ENCODE results near the gene SLC24A4.

SLC24A4 gene

GRCh38 chr14:92407410-92407809, 84.4 kb downstream of the SLC24A4 start:
- H3K9ac ChIP-seq (ENCODE audit: low read length): no peak overlapping the region
- peaks cover 3% of the 10 kb centered on the region for H3K9me3 ChIP-seq (ENCODE audit: control insufficient read depth, low read length)
- H3K4me1 ChIP-seq (ENCODE audit: control insufficient read depth, insufficient read depth, low read length): peaks cover 12% of the 10 kb centered on the region
- no peak overlapping the region for H3K4me3 ChIP-seq (ENCODE audit: low read length)
- no peaks in the 10 kb centered on the region for H3K36me3 ChIP-seq (ENCODE audit: control insufficient read depth, insufficient read depth, low read length, severe bottlenecking)
- H3K27me3 ChIP-seq (replicated peaks; ENCODE audit: control insufficient read depth, insufficient read depth, low read length): no peaks in the 10 kb centered on the region
- no peak for DNase-seq (ENCODE audit: low read depth)

- Histone ChIP-seq H3K27me3 (replicated peaks; ENCODE audit: control insufficient read depth, insufficient read depth, low read length) (no peaks in the 10 kb centered on the region), H3K9me3 (ENCODE audit: control insufficient read depth, low read length) (no peaks in the 10 kb centered on the region), H3K9ac (ENCODE audit: low read length) (no peak overlapping the region), H3K36me3 (ENCODE audit: control insufficient read depth, insufficient read depth, low read length, severe bottlenecking) (no peaks in the 10 kb centered on the region), H3K4me3 (ENCODE audit: low read length) (no peak overlapping the region), H3K4me1 (ENCODE audit: control insufficient read depth, insufficient read depth, low read length) (peaks cover 17% of the 10 kb centered on the region)
- no peak for DNase-seq (ENCODE audit: low read depth)
Observed at GRCh38 chr14:92409043-92409442, 86.1 kb downstream of the SLC24A4 start.

- no peak for DNase-seq (ENCODE audit: low read depth)
- H3K4me3 ChIP-seq (ENCODE audit: low read length): no peak overlapping the region
Observed at GRCh38 chr14:92411135-92411534, 88.2 kb downstream of the SLC24A4 start.

DNA sequence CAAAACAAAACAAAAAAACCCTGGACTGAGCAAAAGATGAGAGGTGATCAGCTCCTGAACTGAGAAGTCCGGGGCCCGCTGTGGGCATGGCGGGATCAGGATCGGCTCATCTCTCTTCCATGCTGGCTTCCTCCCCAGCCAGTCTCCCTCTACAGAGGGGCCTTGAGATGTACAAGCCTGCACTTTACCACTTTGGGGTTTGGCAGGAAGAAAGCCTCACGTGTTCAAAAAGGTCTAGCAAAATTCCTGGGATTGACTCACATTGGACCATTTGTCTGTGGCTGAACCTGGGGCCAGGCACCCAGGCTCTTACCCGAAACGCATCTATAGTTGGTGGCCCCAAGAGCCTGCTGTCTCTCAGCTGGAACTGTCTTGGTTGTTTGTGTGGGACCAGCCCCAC, 89.0 kb downstream of the SLC24A4 start:
- Histone ChIP-seq H3K4me1 (ENCODE audit: control insufficient read depth, insufficient read depth, low read length) (peaks cover 20% of the 10 kb centered on the region), H3K9me3 (ENCODE audit: control insufficient read depth, low read length) (no peaks in the 10 kb centered on the region), H3K4me3 (ENCODE audit: low read length) (no peak overlapping the region), H3K9ac (ENCODE audit: low read length) (no peak overlapping the region), H3K36me3 (ENCODE audit: control insufficient read depth, insufficient read depth, low read length, severe bottlenecking) (no peaks in the 10 kb centered on the region), H3K27me3 (replicated peaks; ENCODE audit: control insufficient read depth, insufficient read depth, low read length) (no peaks in the 10 kb centered on the region)
- DNase-seq (ENCODE audit: low read depth): no peak

More at GRCh38 chr14:92411135-92411534, 88.2 kb downstream of the SLC24A4 start:
- Histone ChIP-seq H3K36me3 (ENCODE audit: control insufficient read depth, insufficient read depth, low read length, severe bottlenecking) (no peaks in the 10 kb centered on the region), H3K9ac (ENCODE audit: low read length) (no peak overlapping the region), H3K9me3 (ENCODE audit: control insufficient read depth, low read length) (no peaks in the 10 kb centered on the region), H3K27me3 (replicated peaks; ENCODE audit: control insufficient read depth, insufficient read depth, low read length) (no peaks in the 10 kb centered on the region), H3K4me1 (ENCODE audit: control insufficient read depth, insufficient read depth, low read length) (peaks cover 20% of the 10 kb centered on the region)

DNA sequence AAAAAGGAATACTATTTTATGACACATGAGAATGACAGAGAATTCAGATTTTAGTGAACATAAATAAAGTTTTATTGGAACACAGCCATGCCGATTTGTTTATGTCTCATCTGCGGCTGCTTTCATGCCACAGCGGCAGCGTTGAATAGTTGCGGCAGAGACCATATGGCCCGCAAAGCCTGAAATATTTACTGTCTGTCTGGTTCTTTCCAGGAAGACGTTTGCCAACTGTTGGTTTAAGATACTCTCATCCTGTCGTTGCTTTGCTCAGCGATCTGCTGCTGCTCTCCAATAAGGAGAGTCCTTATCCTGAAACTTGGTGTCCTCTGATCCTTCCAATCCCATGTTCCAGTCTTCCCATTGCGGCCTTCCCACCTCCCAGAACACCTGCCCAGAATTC, 89.9 kb downstream of the SLC24A4 start:
- peaks cover 20% of the 10 kb centered on the region for H3K4me1 ChIP-seq (ENCODE audit: control insufficient read depth, insufficient read depth, low read length)
- no peaks in the 10 kb centered on the region for H3K9me3 ChIP-seq (ENCODE audit: control insufficient read depth, low read length)
- H3K36me3 ChIP-seq (ENCODE audit: control insufficient read depth, insufficient read depth, low read length, severe bottlenecking): no peaks in the 10 kb centered on the region
- no peak for DNase-seq (ENCODE audit: low read depth)
- H3K27me3 ChIP-seq (replicated peaks; ENCODE audit: control insufficient read depth, insufficient read depth, low read length): no peaks in the 10 kb centered on the region
- H3K9ac ChIP-seq (ENCODE audit: low read length): no peak overlapping the region
- no peak overlapping the region for H3K4me3 ChIP-seq (ENCODE audit: low read length)

- H3K27me3 ChIP-seq (replicated peaks; ENCODE audit: control insufficient read depth, insufficient read depth, low read length): no peaks in the 10 kb centered on the region
- H3K9me3 ChIP-seq (ENCODE audit: control insufficient read depth, low read length): peaks cover 3% of the 10 kb centered on the region
- DNase-seq (ENCODE audit: low read depth): no peak
- peak overlapping the region; percentile 20 for H3K4me3 ChIP-seq (ENCODE audit: low read length)
- peaks cover 18% of the 10 kb centered on the region for H3K4me1 ChIP-seq (ENCODE audit: control insufficient read depth, insufficient read depth, low read length)
- H3K36me3 ChIP-seq (ENCODE audit: control insufficient read depth, insufficient read depth, low read length, severe bottlenecking): no peaks in the 10 kb centered on the region
- no peak overlapping the region for H3K9ac ChIP-seq (ENCODE audit: low read length)
Observed at GRCh38 chr14:92413379-92413778, 90.4 kb downstream of the SLC24A4 start.

- H3K36me3 ChIP-seq (ENCODE audit: control insufficient read depth, insufficient read depth, low read length, severe bottlenecking): no peaks in the 10 kb centered on the region
- no peak overlapping the region for H3K9ac ChIP-seq (ENCODE audit: low read length)
- H3K27me3 ChIP-seq (replicated peaks; ENCODE audit: control insufficient read depth, insufficient read depth, low read length): no peaks in the 10 kb centered on the region
- H3K9me3 ChIP-seq (ENCODE audit: control insufficient read depth, low read length): peaks cover 3% of the 10 kb centered on the region
- H3K4me3 ChIP-seq (ENCODE audit: low read length): no peak overlapping the region
- H3K4me1 ChIP-seq (ENCODE audit: control insufficient read depth, insufficient read depth, low read length): peaks cover 8% of the 10 kb centered on the region
- DNase-seq (ENCODE audit: low read depth): no peak
Observed at GRCh38 chr14:92414690-92415445, 91.9 kb downstream of the SLC24A4 start.

DNA sequence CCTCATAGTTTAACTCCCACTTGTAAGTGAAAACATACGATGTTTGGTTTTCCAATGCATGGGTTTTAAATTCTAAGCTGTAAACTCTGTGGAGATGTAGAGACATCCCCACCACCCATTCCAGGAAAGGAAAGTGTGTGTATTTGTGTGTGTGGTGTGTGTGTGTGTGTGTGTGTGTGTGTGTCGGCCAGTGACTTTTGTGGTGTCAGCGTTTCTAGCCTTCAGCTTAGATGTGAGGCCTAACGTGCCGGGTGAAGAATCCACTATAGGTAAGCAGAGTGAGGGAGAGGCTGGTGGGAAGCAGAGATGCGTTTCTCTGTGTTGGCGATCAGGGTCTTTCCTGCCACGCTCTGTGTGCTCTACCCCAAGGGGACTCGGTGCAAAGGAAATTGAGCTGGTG, 93.0 kb downstream of the SLC24A4 start:
- H3K9me3 ChIP-seq (ENCODE audit: control insufficient read depth, low read length): peaks cover 3% of the 10 kb centered on the region
- H3K9ac ChIP-seq (ENCODE audit: low read length): no peak overlapping the region
- H3K4me3 ChIP-seq (ENCODE audit: low read length): no peak overlapping the region
- H3K4me1 ChIP-seq (ENCODE audit: control insufficient read depth, insufficient read depth, low read length): peaks cover 8% of the 10 kb centered on the region
- DNase-seq (ENCODE audit: low read depth): no peak
- no peaks in the 10 kb centered on the region for H3K36me3 ChIP-seq (ENCODE audit: control insufficient read depth, insufficient read depth, low read length, severe bottlenecking)
- no peaks in the 10 kb centered on the region for H3K27me3 ChIP-seq (replicated peaks; ENCODE audit: control insufficient read depth, insufficient read depth, low read length)

GRCh38 chr14:92416544-92416943, 93.6 kb downstream of the SLC24A4 start:
- Histone ChIP-seq H3K9me3 (ENCODE audit: control insufficient read depth, low read length) (peaks cover 3% of the 10 kb centered on the region), H3K4me1 (ENCODE audit: control insufficient read depth, insufficient read depth, low read length) (peaks cover 8% of the 10 kb centered on the region), H3K9ac (ENCODE audit: low read length) (no peak overlapping the region), H3K36me3 (ENCODE audit: control insufficient read depth, insufficient read depth, low read length, severe bottlenecking) (no peaks in the 10 kb centered on the region), H3K4me3 (ENCODE audit: low read length) (no peak overlapping the region), H3K27me3 (replicated peaks; ENCODE audit: control insufficient read depth, insufficient read depth, low read length) (no peaks in the 10 kb centered on the region)
- DNase-seq (ENCODE audit: low read depth): no peak

- no peak overlapping the region for H3K4me3 ChIP-seq (ENCODE audit: low read length)
- no peak for DNase-seq (ENCODE audit: low read depth)
Observed at GRCh38 chr14:92417759-92418158, 94.8 kb downstream of the SLC24A4 start.

GRCh38 chr14:92421751-92422150, 98.8 kb downstream of the SLC24A4 start:
- peaks cover 18% of the 10 kb centered on the region for H3K9me3 ChIP-seq (ENCODE audit: control insufficient read depth, low read length)
- H3K4me3 ChIP-seq (ENCODE audit: low read length): no peak overlapping the region
- DNase-seq (ENCODE audit: low read depth): no peak
- no peak overlapping the region for H3K9ac ChIP-seq (ENCODE audit: low read length)
- H3K4me1 ChIP-seq (ENCODE audit: control insufficient read depth, insufficient read depth, low read length): peaks cover 13% of the 10 kb centered on the region
- H3K36me3 ChIP-seq (ENCODE audit: control insufficient read depth, insufficient read depth, low read length, severe bottlenecking): no peaks in the 10 kb centered on the region
- no peaks in the 10 kb centered on the region for H3K27me3 ChIP-seq (replicated peaks; ENCODE audit: control insufficient read depth, insufficient read depth, low read length)

More at GRCh38 chr14:92417759-92418158, 94.8 kb downstream of the SLC24A4 start:
- H3K9me3 ChIP-seq (ENCODE audit: control insufficient read depth, low read length): peaks cover 3% of the 10 kb centered on the region
- no peak overlapping the region for H3K9ac ChIP-seq (ENCODE audit: low read length)
- H3K4me1 ChIP-seq (ENCODE audit: control insufficient read depth, insufficient read depth, low read length): peaks cover 13% of the 10 kb centered on the region
- no peaks in the 10 kb centered on the region for H3K36me3 ChIP-seq (ENCODE audit: control insufficient read depth, insufficient read depth, low read length, severe bottlenecking)
- no peaks in the 10 kb centered on the region for H3K27me3 ChIP-seq (replicated peaks; ENCODE audit: control insufficient read depth, insufficient read depth, low read length)

GRCh38 chr14:92425101-92425500, 102.1 kb downstream of the SLC24A4 start:
- Histone ChIP-seq H3K36me3 (ENCODE audit: control insufficient read depth, insufficient read depth, low read length, severe bottlenecking) (no peaks in the 10 kb centered on the region), H3K27me3 (replicated peaks; ENCODE audit: control insufficient read depth, insufficient read depth, low read length) (no peaks in the 10 kb centered on the region), H3K4me3 (ENCODE audit: low read length) (no peak overlapping the region), H3K9me3 (ENCODE audit: control insufficient read depth, low read length) (peaks cover 20% of the 10 kb centered on the region), H3K9ac (ENCODE audit: low read length) (no peak overlapping the region), H3K4me1 (ENCODE audit: control insufficient read depth, insufficient read depth, low read length) (peaks cover 19% of the 10 kb centered on the region)
- DNase-seq (ENCODE audit: low read depth): peak; percentile 20

All from adipocyte (in vitro differentiated cells).